GM12878 (cell line): Measurements from ENCODE around the gene CISD2. TPM values are rescaled to one million over a fixed set of nuclear protein-coding genes. Genes with fewer than 3 reads are reported as not detected.

Experiments
- ATAC-seq: fragments of 200-7000 bp; cut with Tn5 transposase; 3 replicates; pipeline ENCODE4 v1.9.1; 2020; ENCODE audit warnings: mild to moderate bottlenecking, moderate library complexity
- BruUV-seq: library from RNA; stranded (reverse); fragments of 400-500 nt; replicated peaks from 2 replicates; lab custom pipeline; 2021; lab: Mats Ljungman, UMichigan
- CTCF ChIA-PET: fragments of 300-600 bp; sonication (Branson Sonifier 250); formaldehyde crosslinking; extraction: SDS; loops from one replicate; lab custom pipeline; 2021; ENCODE audit warnings: inconsistent platforms; lab: Yijun Ruan, JAX
- POLR2A ChIA-PET: fragments of 350-600 bp; formaldehyde crosslinking; extraction: SDS; loops from one replicate; lab custom pipeline; 2021; ENCODE audit warnings: inconsistent platforms; lab: Charles Lee
- RAD21 ChIA-PET: fragments of 300-600 bp; sonication (Branson Sonifier 250); formaldehyde crosslinking; loops from one replicate; lab custom pipeline; 2023; ENCODE audit warnings: antibody characterized with exemption; ENCODE audit not compliant: unreplicated experiment; lab: Charles Lee
- SMC1A ChIA-PET: fragments of 300-600 bp; sonication (Branson Sonifier 250); formaldehyde crosslinking; loops from one replicate; lab custom pipeline; 2023; ENCODE audit not compliant: unreplicated experiment, uncharacterized antibody; lab: Charles Lee
- DNase-seq: peaks from one replicate; pipeline ENCODE4 v3.0.0-alpha.2; 2011; ENCODE audit warnings: low read depth, low spot score
- FAIRE-seq: peaks from 3 replicates; lab custom pipeline; 2011; peaks lifted over from hg19 to GRCh38; lab: Jason Lieb, UNC
- H2AFZ ChIP-seq: 2 replicates; pipeline ENCODE4 v1.6.0; 2011; ENCODE audit warnings: low read depth, low read length, control low read depth; ENCODE audit not compliant: control insufficient read depth
- H3K27ac ChIP-seq: 2 replicates; pipeline ENCODE4 v1.5.1; 2011; ENCODE audit warnings: control low read depth; ENCODE audit not compliant: control insufficient read depth, insufficient read depth
- H3K27me3 ChIP-seq, 2 experiments: replicated peaks in 1 of 2; 2 replicates each; pipeline versions ENCODE4 v1.6.0 to v1.6.1; 2011; ENCODE audit warnings: low read length in 1 of 2; ENCODE audit not compliant: control insufficient read depth in 2 of 2, insufficient read depth in 2 of 2
- H3K36me3 ChIP-seq, 2 experiments: 2 replicates each; pipeline ENCODE4 v1.5.1; 2011; ENCODE audit warnings: low read length in 1 of 2; ENCODE audit not compliant: control insufficient read depth in 2 of 2, insufficient read depth in 2 of 2
- H3K4me1 ChIP-seq: 2 replicates; pipeline ENCODE4 v1.6.1; 2011; ENCODE audit warnings: mild to moderate bottlenecking, low read length, moderate library complexity, mixed read lengths; ENCODE audit not compliant: control insufficient read depth, insufficient read depth
- H3K4me2 ChIP-seq: 2 replicates; pipeline ENCODE4 v1.6.0; 2011; ENCODE audit warnings: control low read depth; ENCODE audit not compliant: control insufficient read depth, insufficient read depth
- H3K4me3 ChIP-seq: fragments of 200-600 bp; sonication (generic); 2 replicates; pipeline ENCODE4 v1.5.1; 2016
- H3K79me2 ChIP-seq: 2 replicates; pipeline ENCODE4 v1.6.0; 2011; ENCODE audit warnings: low read length; ENCODE audit not compliant: control insufficient read depth, insufficient read depth
- H3K9ac ChIP-seq: 2 replicates; pipeline ENCODE4 v1.8.0; 2011; ENCODE audit warnings: low read length, control low read depth, mixed read lengths; ENCODE audit not compliant: control insufficient read depth, insufficient read depth
- H3K9me3 ChIP-seq: replicated peaks from 3 replicates; pipeline ENCODE4 v1.5.1; 2011; ENCODE audit warnings: mild to moderate bottlenecking, low read length; ENCODE audit not compliant: control insufficient read depth, insufficient read depth
- H4K20me1 ChIP-seq: 2 replicates; pipeline ENCODE4 v1.6.0; 2011; ENCODE audit not compliant: control insufficient read depth, insufficient read depth
- ATF3 ChIP-seq: IDR thresholded peaks from 2 replicates; pipeline ENCODE4 v1.6.1; 2011; ENCODE audit warnings: low read depth, mild to moderate bottlenecking, low read length, moderate library complexity, borderline replicate concordance; ENCODE audit errors: extremely low read depth
- BCL3 ChIP-seq: IDR thresholded peaks from 2 replicates; pipeline ENCODE4 v1.6.1; 2011; ENCODE audit warnings: borderline replicate concordance, low read depth, mild to moderate bottlenecking, moderate library complexity, low read length; ENCODE audit not compliant: insufficient read depth, poor library complexity, severe bottlenecking
- BRCA1 ChIP-seq: IDR thresholded peaks from 2 replicates; pipeline ENCODE4 v1.6.1; 2011; ENCODE audit warnings: low read depth, low read length, improper control_type of control experiment
- CHD4 ChIP-seq: fragments of 200-600 bp; sonication (generic); IDR thresholded peaks from 2 replicates; pipeline ENCODE4 v1.6.1; 2016; ENCODE audit warnings: mild to moderate bottlenecking
- E4F1 ChIP-seq: fragments of 450-650 bp; IDR thresholded peaks from 2 replicates; pipeline ENCODE4 v1.6.1; 2018; ENCODE audit warnings: borderline replicate concordance, mild to moderate bottlenecking; ENCODE audit not compliant: partially characterized antibody
- IKZF2 ChIP-seq, 2 experiments: fragments of 450-650 bp; IDR thresholded peaks; 2 replicates each; pipeline ENCODE4 v1.6.1; 2017; ENCODE audit warnings: mild to moderate bottlenecking in 2 of 2, moderate library complexity in 2 of 2
- JUND ChIP-seq: IDR thresholded peaks from 2 replicates; pipeline ENCODE4 v1.6.1; 2012; ENCODE audit warnings: low read depth, mild to moderate bottlenecking, low read length, improper control_type of control experiment, moderate library complexity
- KLF5 ChIP-seq: fragments of 450-650 bp; IDR thresholded peaks from 2 replicates; pipeline ENCODE4 v1.6.1; 2014; ENCODE audit warnings: mild to moderate bottlenecking; ENCODE audit not compliant: partially characterized antibody
- NFYB ChIP-seq: IDR thresholded peaks from 2 replicates; pipeline ENCODE4 v1.6.1; 2011; ENCODE audit warnings: low read depth, mild to moderate bottlenecking, low read length, improper control_type of control experiment, moderate library complexity; ENCODE audit not compliant: insufficient read depth
- NR2C2 ChIP-seq: IDR thresholded peaks from 2 replicates; pipeline ENCODE4 v1.6.1; 2011; ENCODE audit warnings: borderline replicate concordance, low read depth; ENCODE audit not compliant: control insufficient read depth, insufficient read length
- PBX3 ChIP-seq: IDR thresholded peaks from 2 replicates; pipeline ENCODE4 v1.6.1; 2011; ENCODE audit warnings: mild to moderate bottlenecking, low read depth, low read length, moderate library complexity; ENCODE audit not compliant: insufficient replicate concordance
- POLR2AphosphoS5 ChIP-seq: IDR thresholded peaks from 2 replicates; pipeline ENCODE4 v1.6.1; 2011; ENCODE audit warnings: mild to moderate bottlenecking, low read length, inconsistent platforms
- RELA ChIP-seq: fragments of 450-650 bp; IDR thresholded peaks from 2 replicates; pipeline ENCODE4 v1.8.0; 2014; ENCODE audit warnings: borderline replicate concordance; ENCODE audit not compliant: partially characterized antibody
- USF1 ChIP-seq: IDR thresholded peaks from 2 replicates; pipeline ENCODE4 v1.6.1; 2011; ENCODE audit warnings: borderline replicate concordance, low read depth, mild to moderate bottlenecking, moderate library complexity, mixed read lengths, low read length; ENCODE audit not compliant: insufficient read depth; ENCODE audit errors: extremely low read length
- WGBS: methylation state at CpG from one replicate; pipeline ENCODE4 v1.1.6; 2016; ENCODE audit warnings: low lambda C conversion rate; ENCODE audit not compliant: insufficient replicate concordance, insufficient coverage; ENCODE audit errors: missing lambda C conversion rate; 5-methylcytosine and 5-hydroxymethylcytosine counted together
- in situ Hi-C: fragments of 300-500 bp; cut with MboI; formaldehyde crosslinking; loops from 9 replicates; pipeline ENCODE4 v1.14.3; 2018; ENCODE audit warnings: mixed read lengths
- intact Hi-C: fragments of 100-400 bp; cut with micrococcal nuclease; formaldehyde crosslinking; loops from one replicate; pipeline ENCODE4 v1.14.2; 2022; ENCODE audit not compliant: unreplicated experiment
- polyA plus RNA-seq, 11 experiments: library from polyadenylated mRNA; depleted of rRNA in 4 of 11; unstranded in 6 of 11; stranded (reverse) in 5 of 11; fragments of >200 nt; fragmentation: Nextera tagmentation in 4 of 11; fragmentation: Illumina TruSeq in 1 of 11; extraction: Ambion mirVana in 4 of 11; extraction: Trizol in 1 of 11; gene quantifications; 1 replicate in 1 of 11; 2 replicates in 10 of 11; pipeline versions ENCODE4 v1.2.1 to v1.2.3, GENCODE V29; 2011 to 2016; ENCODE audit warnings: inconsistent platforms in 2 of 11, missing spikeins in 2 of 11, low read depth in 1 of 11
- total RNA-seq, 4 experiments: library from RNA; depleted of rRNA in 3 of 4; stranded (reverse); fragments of >200 nt in 3 of 4; fragmentation: Illumina TruSeq in 1 of 4; extraction: Trizol in 1 of 4; gene quantifications; 2 replicates each; pipeline versions ENCODE4 v1.2.1 to v1.2.3, GENCODE V29; 2013 to 2021

The CISD2 gene
- total and polyA plus RNA-seq, 10 of the 15 experiments (the other 5 are each of a cell fraction or from before 2014, with no cell fraction given), result 29.5 to 132 (median 38.9) TPM

- peak overlapping the region; percentile 46; the same call in 1 of the 2 replicates for H3K4me3 ChIP-seq
- SMC1A ChIA-PET, result interaction anchor here (1.1 to 7.4 kb wide), 2 partner anchors 8 to 46 kb away, joined by 3 to 72 read pairs; no protein-coding TSS in a partner anchor
- POLR2A ChIA-PET, result interaction anchor here (1.7 to 11.7 kb wide), 3 partner anchors 4 to 17 kb away, joined by 3 to 121 read pairs (median 121); partner anchors contain the start of gene UBE2D3
- BruUV-seq, result no TSS peak
- peaks cover 0 to 21% of the 10 kb centered on the region in 2 experiments; a peak in 3 of 4 replicates for H3K36me3 ChIP-seq
- peak overlapping the region; percentile 41 for H3K4me2 ChIP-seq
- no peak overlapping the region for H3K27ac ChIP-seq
- no peaks in the 10 kb centered on the region for H3K4me1 ChIP-seq
- H4K20me1 ChIP-seq, result peaks cover 9% of the 10 kb centered on the region; the same call in 1 of the 2 replicates
- no peak overlapping the region for H2AFZ ChIP-seq
- FAIRE-seq (no peak), DNase-seq (no peak), ATAC-seq (no peak)
- 51% methylated on average over 8 of the region's 8 CpGs for WGBS
- H3K9me3 ChIP-seq, result no peaks in the 10 kb centered on the region
- RAD21 ChIA-PET, result interaction anchor here (0.7 to 2.2 kb wide), 2 partner anchors 48 to 139 kb away, joined by 3 to 10 read pairs; partner anchors contain the start of gene CISD2
- H3K27me3 ChIP-seq, result no peaks in the 10 kb centered on the region
- H3K79me2 ChIP-seq, result peaks cover 99% of the 10 kb centered on the region
- no peak overlapping the region for H3K9ac ChIP-seq
- in situ Hi-C loops (loop anchor here (25.0 kb wide), 1 partner anchor 193 kb away; the partner anchor contains the start of gene SLC9B1), intact Hi-C loops (loop anchor here (10.0 kb wide), 2 partner anchors 385 to 475 kb away; partner anchors contain the start of gene SLC39A8)
- CTCF ChIA-PET, result interaction anchor here (0.9 to 1.1 kb wide), 2 partner anchors 26 to 102 kb away, joined by 3 to 5 read pairs; no protein-coding TSS in a partner anchor
- TF ChIP-seq NFYB, result no peak
- no peak for TF ChIP-seq POLR2AphosphoS5
- no peak for TF ChIP-seq E4F1
- TF ChIP-seq JUND, result no peak
- TF ChIP-seq BRCA1, result no peak
- TF ChIP-seq ATF3, result no peak
- no peak for TF ChIP-seq USF1
- no peak for TF ChIP-seq RELA
- TF ChIP-seq PBX3, result no peak
- no peak for TF ChIP-seq KLF5
- no peak for TF ChIP-seq NR2C2
- TF ChIP-seq BCL3, result no peak
- TF ChIP-seq IKZF2 (IDR thresholded peaks at IDR 0.05), result no peak
- TF ChIP-seq CHD4, result no peak
Measured at GRCh38 chr4:102819588-102820365, 49.0 kb upstream of the CISD2 start.
